Panc1 (cell line): ENCODE results near the gene MMAB. TPM values are rescaled to one million over a fixed set of nuclear protein-coding genes. Genes with fewer than 3 reads are reported as not detected.

Experiments
- ATAC-seq: fragments of 200-7000 bp; cut with Tn5 transposase; 2 replicates; pipeline ENCODE4 v1.9.1; 2020; ENCODE audit warnings: mild to moderate bottlenecking, moderate library complexity
- BruUV-seq: library from RNA; stranded (reverse); fragments of 400-500 nt; replicated peaks from 2 replicates; lab custom pipeline; 2021; lab: Mats Ljungman, UMichigan
- CTCF ChIA-PET: fragments of 300-600 bp; sonication (Branson Sonifier 250); formaldehyde crosslinking; loops from one replicate; lab custom pipeline; 2022; ENCODE audit warnings: antibody characterized with exemption; lab: Charles Lee
- POLR2A ChIA-PET: fragments of 300-600 bp; sonication (Branson Sonifier 250); formaldehyde crosslinking; loops from one replicate; lab custom pipeline; 2022; ENCODE audit warnings: antibody characterized with exemption; lab: Charles Lee
- DNase-seq: peaks from one replicate; pipeline ENCODE4 v3.0.0-alpha.2; 2010; ENCODE audit warnings: low read depth, low spot score
- H3K27ac ChIP-seq: 2 replicates; pipeline ENCODE4 v1.5.1; 2011; ENCODE audit warnings: mild to moderate bottlenecking, low read length, inconsistent platforms
- H3K27me3 ChIP-seq: fragments of 200-500 bp; sonication (Bioruptor generic); 2 replicates; pipeline ENCODE4 v1.6.0; 2014; ENCODE audit warnings: low read length, inconsistent platforms; ENCODE audit not compliant: control insufficient read depth, insufficient read depth
- H3K36me3 ChIP-seq: fragments of 200-500 bp; sonication (Bioruptor generic); 2 replicates; pipeline ENCODE4 v1.5.1; 2014; ENCODE audit warnings: inconsistent platforms, mild to moderate bottlenecking, low read length, moderate library complexity; ENCODE audit not compliant: control insufficient read depth, insufficient read depth
- H3K4me1 ChIP-seq: 2 replicates; pipeline ENCODE4 v1.5.1; 2011; ENCODE audit warnings: inconsistent platforms, mild to moderate bottlenecking, low read length, moderate library complexity; ENCODE audit not compliant: control insufficient read depth, insufficient read depth
- H3K4me3 ChIP-seq, 2 experiments: 2 replicates each; pipeline ENCODE4 v1.5.1; 2011 to 2012; ENCODE audit warnings: low read depth in 2 of 2, low read length in 2 of 2, mild to moderate bottlenecking in 2 of 2, inconsistent platforms in 1 of 2, moderate library complexity in 1 of 2
- H3K9me3 ChIP-seq: fragments of 200-500 bp; sonication (Bioruptor generic); 2 replicates; pipeline ENCODE4 v1.5.1; 2014; ENCODE audit warnings: low read depth, mild to moderate bottlenecking, inconsistent platforms, low read length, moderate library complexity; ENCODE audit not compliant: control insufficient read depth, insufficient read depth
- CTCF ChIP-seq: fragments of 450-650 bp; IDR thresholded peaks from 2 replicates; pipeline ENCODE4 v1.5.1; 2017; ENCODE audit warnings: mild to moderate bottlenecking
- POLR2AphosphoS5 ChIP-seq: IDR thresholded peaks from 2 replicates; pipeline ENCODE4 v1.6.1; 2012; ENCODE audit warnings: mild to moderate bottlenecking, low read depth, low read length, moderate library complexity
- SIN3A ChIP-seq: IDR thresholded peaks from 2 replicates; pipeline ENCODE4 v1.6.1; 2012; ENCODE audit warnings: low read depth, mild to moderate bottlenecking, low read length, moderate library complexity, borderline replicate concordance; ENCODE audit not compliant: insufficient read depth
- TCF7L2 ChIP-seq: IDR thresholded peaks from 2 replicates; pipeline ENCODE4 v1.6.1; 2011; ENCODE audit warnings: mild to moderate bottlenecking, low read depth, low read length, inconsistent platforms
- in situ Hi-C: cut with HindIII; loops from 2 replicates; pipeline ENCODE4 v1.10.0; 2016; ENCODE audit warnings: low sequenced_read_pairs, low pct_unique_long_range_greater_than_20kb
- intact Hi-C: fragments of 100-400 bp; cut with micrococcal nuclease; formaldehyde crosslinking; loops from one replicate; pipeline ENCODE4 v1.10.0; 2022; ENCODE audit not compliant: unreplicated experiment
- total RNA-seq: library from RNA; stranded (reverse); gene quantifications from one replicate; pipeline ENCODE4 v1.2.1, GENCODE V29; 2021; ENCODE audit not compliant: unreplicated experiment
- TF ChIP-seq, protein P1 (sequence below), 2 experiments: IDR thresholded peaks; 2 replicates each; pipeline ENCODE4 v1.6.1; 2011 to 2012; ENCODE audit warnings: low read depth in 2 of 2, control low read depth in 1 of 2, low read length in 1 of 2, mild to moderate bottlenecking in 1 of 2, moderate library complexity in 1 of 2; ENCODE audit not compliant: insufficient read depth in 1 of 2

MMAB gene
- total RNA-seq, 1 experiment from 2014 or later: 58.6 TPM

DNA sequence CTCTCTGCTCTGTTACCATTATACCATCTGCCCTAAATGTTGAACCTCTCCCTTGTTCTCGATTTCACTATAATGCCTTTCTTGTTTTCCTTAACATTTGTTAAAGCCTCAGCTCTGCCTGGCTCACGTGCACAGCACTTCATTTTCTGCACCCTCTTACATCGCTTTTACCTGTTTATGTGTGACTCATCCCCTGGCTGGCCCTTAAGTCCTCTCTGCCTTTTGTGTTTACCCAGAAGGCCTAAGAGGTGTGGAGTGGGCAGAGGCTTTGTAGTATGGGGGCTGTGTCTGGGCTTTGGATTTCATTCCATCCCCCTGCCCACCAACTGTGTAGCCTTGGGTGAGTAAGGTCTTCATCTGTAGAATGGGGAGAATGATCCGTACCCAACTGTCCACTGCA, 59.3 kb downstream of the MMAB start:
- in situ Hi-C loops (no loop called here), intact Hi-C loops (no loop called here)
- no peak overlapping the region for H3K27ac ChIP-seq
- no peak for DNase-seq
- ChIA-PET POLR2A (no interaction called here), CTCF (no interaction called here)
- no peak for ATAC-seq
- TF ChIP-seq POLR2AphosphoS5 (no peak), TCF7L2 (no peak), SIN3A (no peak), CTCF (no peak)
- TF ChIP-seq, protein P1, sequence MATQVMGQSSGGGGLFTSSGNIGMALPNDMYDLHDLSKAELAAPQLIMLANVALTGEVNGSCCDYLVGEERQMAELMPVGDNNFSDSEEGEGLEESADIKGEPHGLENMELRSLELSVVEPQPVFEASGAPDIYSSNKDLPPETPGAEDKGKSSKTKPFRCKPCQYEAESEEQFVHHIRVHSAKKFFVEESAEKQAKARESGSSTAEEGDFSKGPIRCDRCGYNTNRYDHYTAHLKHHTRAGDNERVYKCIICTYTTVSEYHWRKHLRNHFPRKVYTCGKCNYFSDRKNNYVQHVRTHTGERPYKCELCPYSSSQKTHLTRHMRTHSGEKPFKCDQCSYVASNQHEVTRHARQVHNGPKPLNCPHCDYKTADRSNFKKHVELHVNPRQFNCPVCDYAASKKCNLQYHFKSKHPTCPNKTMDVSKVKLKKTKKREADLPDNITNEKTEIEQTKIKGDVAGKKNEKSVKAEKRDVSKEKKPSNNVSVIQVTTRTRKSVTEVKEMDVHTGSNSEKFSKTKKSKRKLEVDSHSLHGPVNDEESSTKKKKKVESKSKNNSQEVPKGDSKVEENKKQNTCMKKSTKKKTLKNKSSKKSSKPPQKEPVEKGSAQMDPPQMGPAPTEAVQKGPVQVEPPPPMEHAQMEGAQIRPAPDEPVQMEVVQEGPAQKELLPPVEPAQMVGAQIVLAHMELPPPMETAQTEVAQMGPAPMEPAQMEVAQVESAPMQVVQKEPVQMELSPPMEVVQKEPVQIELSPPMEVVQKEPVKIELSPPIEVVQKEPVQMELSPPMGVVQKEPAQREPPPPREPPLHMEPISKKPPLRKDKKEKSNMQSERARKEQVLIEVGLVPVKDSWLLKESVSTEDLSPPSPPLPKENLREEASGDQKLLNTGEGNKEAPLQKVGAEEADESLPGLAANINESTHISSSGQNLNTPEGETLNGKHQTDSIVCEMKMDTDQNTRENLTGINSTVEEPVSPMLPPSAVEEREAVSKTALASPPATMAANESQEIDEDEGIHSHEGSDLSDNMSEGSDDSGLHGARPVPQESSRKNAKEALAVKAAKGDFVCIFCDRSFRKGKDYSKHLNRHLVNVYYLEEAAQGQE (IDR thresholded peaks at IDR 0.05; ENCODE audit: insufficient read depth in 1 of 2, low read depth in 2 of 2, low read length in 1 of 2): no peak
- BruUV-seq: no TSS peak
- H3K9me3 ChIP-seq: no peaks in the 10 kb centered on the region
- no peaks in the 10 kb centered on the region for H3K4me1 ChIP-seq
- no peaks in the 10 kb centered on the region for H3K27me3 ChIP-seq
- no peak overlapping the region for H3K4me3 ChIP-seq
- peaks cover 2% of the 10 kb centered on the region; the same call in 1 of the 2 replicates for H3K36me3 ChIP-seq

DNA sequence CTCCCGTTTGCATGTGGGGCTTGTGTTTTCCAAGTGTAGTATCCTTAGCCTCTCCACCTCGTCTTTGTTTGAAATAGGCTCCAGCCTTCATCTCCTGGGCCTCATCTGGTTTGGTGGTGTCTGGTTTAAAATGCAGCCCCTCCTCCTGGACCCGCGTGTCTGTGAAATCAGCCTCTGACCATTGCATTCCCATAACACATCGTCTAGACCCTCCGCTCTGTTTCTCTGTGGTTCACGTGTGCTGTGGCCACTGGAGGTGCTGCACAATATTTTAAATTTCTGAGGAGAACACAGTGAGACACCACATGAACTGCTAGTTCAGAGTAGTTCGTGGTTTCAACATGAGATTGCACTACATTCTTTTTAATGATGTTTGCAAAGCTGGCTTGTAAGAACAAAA, 60.3 kb downstream of the MMAB start:
- ATAC-seq (no peak), DNase-seq (no peak)
- H3K36me3 ChIP-seq: peaks cover 2% of the 10 kb centered on the region; the same call in 1 of the 2 replicates
- TF ChIP-seq POLR2AphosphoS5 (no peak), SIN3A (no peak), TCF7L2 (no peak), CTCF (no peak)
- TF ChIP-seq, protein P1 (IDR thresholded peaks at IDR 0.05; ENCODE audit: insufficient read depth in 1 of 2, low read depth in 2 of 2, low read length in 1 of 2): no peak
- intact Hi-C loops (no loop called here), in situ Hi-C loops (no loop called here)
- H3K9me3 ChIP-seq: no peaks in the 10 kb centered on the region
- no peaks in the 10 kb centered on the region for H3K4me1 ChIP-seq
- ChIA-PET POLR2A (no interaction called here), CTCF (no interaction called here)
- BruUV-seq: no TSS peak
- H3K27me3 ChIP-seq: no peaks in the 10 kb centered on the region
- H3K4me3 ChIP-seq: no peak overlapping the region
- no peak overlapping the region for H3K27ac ChIP-seq
